HepG2 (cell line): ENCODE results near the gene PIBF1. TPM values are rescaled to one million over a fixed set of nuclear protein-coding genes. Genes with fewer than 3 reads are reported as not detected.

Experiments
- ATAC-seq: fragments of 200-7000 bp; cut with Tn5 transposase; 3 replicates; pipeline ENCODE4 v1.9.1; 2020; ENCODE audit warnings: mild to moderate bottlenecking, moderate library complexity
- BruUV-seq: library from RNA; stranded (reverse); fragments of 400-500 nt; replicated peaks from 2 replicates; lab custom pipeline; 2021; lab: Mats Ljungman, UMichigan
- CTCF ChIA-PET: fragments of 300-600 bp; formaldehyde crosslinking; extraction: SDS; loops from one replicate; lab custom pipeline; 2021; ENCODE audit warnings: low total read pairs, inconsistent platforms, low intra/inter-chr PET ratio; lab: Yijun Ruan, JAX
- POLR2A ChIA-PET: fragments of 350-600 bp; sonication (Branson Sonifier 250); formaldehyde crosslinking; loops from one replicate; lab custom pipeline; 2020; ENCODE audit warnings: antibody characterized with exemption, inconsistent platforms; lab: Yijun Ruan, JAX
- DNase-seq: peaks from one replicate; pipeline ENCODE4 v3.0.0-alpha.2; 2015; ENCODE audit warnings: low spot score
- FAIRE-seq: peaks from 3 replicates; lab custom pipeline; 2011; peaks lifted over from hg19 to GRCh38; lab: Jason Lieb, UNC
- H2AFZ ChIP-seq: one replicate; pipeline ENCODE4 v1.6.1; 2011; ENCODE audit warnings: low read length, inconsistent platforms
- H3K27ac ChIP-seq: fragments of 300-600 bp; 3 replicates; pipeline ENCODE4 v1.8.0; 2011; ENCODE audit warnings: mixed run types, mild to moderate bottlenecking, mixed read lengths, low read length, inconsistent platforms; ENCODE audit not compliant: insufficient read depth; ENCODE audit errors: extremely low read length
- H3K27me3 ChIP-seq, 2 experiments: fragments of 200-600 bp in 1 of 2; 2 replicates in 1 of 2; 3 replicates in 1 of 2; pipeline versions ENCODE4 v1.6.0 to v1.8.0; 2011; ENCODE audit warnings: low read length in 2 of 2, mild to moderate bottlenecking in 2 of 2, moderate library complexity in 2 of 2, inconsistent platforms in 1 of 2; ENCODE audit not compliant: insufficient read depth in 2 of 2, control insufficient read depth in 1 of 2
- H3K36me3 ChIP-seq, 2 experiments: fragments of 200-600 bp in 1 of 2; replicated peaks in 1 of 2; 2 replicates in 1 of 2; 3 replicates in 1 of 2; pipeline versions ENCODE4 v1.5.1 to v1.8.0; 2011; ENCODE audit warnings: low read length in 2 of 2, inconsistent platforms in 1 of 2; ENCODE audit not compliant: insufficient read depth in 2 of 2, control insufficient read depth in 1 of 2
- H3K4me1 ChIP-seq: 2 replicates; pipeline ENCODE4 v1.5.1; 2012; ENCODE audit warnings: low read length, inconsistent platforms; ENCODE audit not compliant: insufficient read depth
- H3K4me2 ChIP-seq: 2 replicates; pipeline ENCODE4 v1.6.0; 2011; ENCODE audit warnings: low read depth, low read length, inconsistent platforms
- H3K4me3 ChIP-seq, 3 experiments: fragments of 200-600 bp in 1 of 3; sonication (generic), shearing (Covaris generic) in 1 of 3; replicated peaks in 1 of 3; 2 replicates each; pipeline ENCODE4 v1.5.1; 2011 to 2016; ENCODE audit warnings: low read length in 3 of 3, inconsistent platforms in 2 of 3, low read depth in 2 of 3, mild to moderate bottlenecking in 2 of 3, control low read depth in 1 of 3, mixed read lengths in 1 of 3; ENCODE audit not compliant: insufficient read depth in 1 of 3
- H3K79me2 ChIP-seq: one replicate; pipeline ENCODE4 v1.6.1; 2011; ENCODE audit warnings: low read length, inconsistent platforms; ENCODE audit not compliant: insufficient read depth
- H3K9ac ChIP-seq: 2 replicates; pipeline ENCODE4 v1.6.0; 2011; ENCODE audit warnings: mild to moderate bottlenecking, low read depth, low read length, inconsistent platforms; ENCODE audit not compliant: insufficient read depth
- H3K9me3 ChIP-seq: 2 replicates; pipeline ENCODE4 v1.5.1; 2012; ENCODE audit warnings: mild to moderate bottlenecking, low read length
- H4K20me1 ChIP-seq: 2 replicates; pipeline ENCODE4 v1.6.0; 2011; ENCODE audit warnings: inconsistent platforms, mild to moderate bottlenecking, low read length, moderate library complexity; ENCODE audit not compliant: insufficient read depth
- MAFK ChIP-seq, 2 experiments: IDR thresholded peaks in 1 of 2; conservative IDR thresholded peaks in 1 of 2; 2 replicates each; pipeline ENCODE4 v1.6.1; 2011; ENCODE audit warnings: improper control_type of control experiment in 2 of 2, low read length in 2 of 2
- PHB2 ChIP-seq: fragments of 450-650 bp; IDR thresholded peaks from 2 replicates; pipeline ENCODE4 v1.6.1; 2018; ENCODE audit not compliant: partially characterized antibody
- REL ChIP-seq: sonication (generic); formaldehyde crosslinking; conservative IDR thresholded peaks from 2 replicates; pipeline ENCODE4 v1.8.0; 2022; ENCODE audit warnings: mild to moderate bottlenecking, missing genetic modification reagents, moderate library complexity
- TRIM22 ChIP-seq: fragments of 450-650 bp; IDR thresholded peaks from 2 replicates; pipeline ENCODE4 v1.6.1; 2017
- XRCC5 ChIP-seq: fragments of 200-400 bp; formaldehyde crosslinking; optimal IDR thresholded peaks from 2 replicates; pipeline ENCODE3; 2017; ENCODE audit warnings: mild to moderate bottlenecking, low read length
- ZHX1 ChIP-seq: sonication (generic); formaldehyde crosslinking; IDR thresholded peaks from 2 replicates; pipeline ENCODE4 v1.8.1; 2022; ENCODE audit warnings: low read depth, mild to moderate bottlenecking, missing genetic modification reagents
- ZNF343 ChIP-seq: sonication (generic); formaldehyde crosslinking; IDR thresholded peaks from 2 replicates; pipeline ENCODE4 v1.4.0; 2020; ENCODE audit warnings: mild to moderate bottlenecking, missing genetic modification reagents
- WGBS: methylation state at CpG from one replicate; pipeline ENCODE4 v1.1.6; 2017; ENCODE audit warnings: low lambda C conversion rate; 5-methylcytosine and 5-hydroxymethylcytosine counted together
- in situ Hi-C: cut with HindIII; loops from 2 replicates; pipeline ENCODE4 v1.10.0; 2017; ENCODE audit warnings: low pct_unique_long_range_greater_than_20kb; ENCODE audit not compliant: extremely low pct_ligation_motif_present
- intact Hi-C: fragments of 100-400 bp; cut with micrococcal nuclease; formaldehyde crosslinking; loops from one replicate; pipeline ENCODE4 v1.10.0; 2022; ENCODE audit not compliant: unreplicated experiment
- polyA plus RNA-seq, 8 experiments: library from polyadenylated mRNA; depleted of rRNA in 3 of 8; stranded (reverse) in 7 of 8; unstranded in 1 of 8; fragments of >200 nt; fragmentation: Illumina TruSeq in 4 of 8; extraction: Trizol in 4 of 8; gene quantifications; 2 replicates each; pipeline versions ENCODE4 v1.2.1 to v1.2.3, GENCODE V29; 2011 to 2016; ENCODE audit warnings: low read depth in 4 of 8, missing spikeins in 1 of 8, mixed read lengths in 1 of 8; ENCODE audit not compliant: insufficient read depth in 1 of 8
- total RNA-seq, 5 experiments: library from RNA; depleted of rRNA; stranded (reverse); fragments of >200 nt; fragmentation: Illumina TruSeq; extraction: Trizol; gene quantifications; 2 replicates each; pipeline ENCODE4 v1.2.3, GENCODE V29; 2016; ENCODE audit warnings: low read depth in 1 of 5

Gene PIBF1
- total and polyA plus RNA-seq, 2 of the 13 experiments (the other 11 are each of a cell fraction or from before 2014, with no cell fraction given), result 4.2 to 15.8 TPM

GRCh38 chr13:72889495-72889894 lies 107.6 kb downstream of the PIBF1 start (continued):
- no peak for TF ChIP-seq TRIM22

GRCh38 chr13:72890546-72890945 lies 108.6 kb downstream of the PIBF1 start:
- ChIA-PET POLR2A (no interaction called here), CTCF (no interaction called here)
- FAIRE-seq (no peak), ATAC-seq (no peak), DNase-seq (no peak)
- intact Hi-C loops (no loop called here), in situ Hi-C loops (no loop called here)
- Histone ChIP-seq H4K20me1 (no peaks in the 10 kb centered on the region), H3K4me1 (no peaks in the 10 kb centered on the region), H3K27ac (no peak overlapping the region), H3K4me2 (no peak overlapping the region), H3K9me3 (no peaks in the 10 kb centered on the region), H2AFZ (no peak overlapping the region), H3K4me3 (no peak overlapping the region), H3K79me2 (no peaks in the 10 kb centered on the region), H3K9ac (no peak overlapping the region), H3K36me3 (peaks cover 0 to under 1% of the 10 kb centered on the region in 2 experiments; a peak in 1 of 5 replicates), H3K27me3 (no peaks in the 10 kb centered on the region)
- BruUV-seq, result no TSS peak
- no peak for TF ChIP-seq ZHX1 (CRISPR knock-in tag)
- no peak for TF ChIP-seq MAFK (conservative IDR thresholded peaks at IDR 0.05 in 1 of 2, IDR thresholded peaks at IDR 0.05 in 1 of 2; ENCODE audit: low read length in 2 of 2)
- no peak for TF ChIP-seq XRCC5
- no peak for TF ChIP-seq ZNF343
- no peak for TF ChIP-seq REL
- no peak for TF ChIP-seq PHB2
- WGBS, result 97% methylated on average over 2 of the region's 2 CpGs
